Right hindlimb (tissue), 1 donor: Measurements from ENCODE around the gene TTC24.
"Not testable (repeated sequence)": the region's sequence is repeated elsewhere in the genome, so short reads cannot be mapped to it uniquely, and the experiment has no call there.

Experiments used
- DNase-seq: peaks from one replicate; pipeline ENCODE4 v3.0.0-alpha.2; 2018

Gene TTC24

GRCh38 chr1:156579472-156579871 is at the start of gene TTC24:
Gene TTC24 (plus strand): TSS chr1:156579723. CDS start chr1:156581365, 1,642 bp downstream.
- DNase-seq: no peak

DNA sequence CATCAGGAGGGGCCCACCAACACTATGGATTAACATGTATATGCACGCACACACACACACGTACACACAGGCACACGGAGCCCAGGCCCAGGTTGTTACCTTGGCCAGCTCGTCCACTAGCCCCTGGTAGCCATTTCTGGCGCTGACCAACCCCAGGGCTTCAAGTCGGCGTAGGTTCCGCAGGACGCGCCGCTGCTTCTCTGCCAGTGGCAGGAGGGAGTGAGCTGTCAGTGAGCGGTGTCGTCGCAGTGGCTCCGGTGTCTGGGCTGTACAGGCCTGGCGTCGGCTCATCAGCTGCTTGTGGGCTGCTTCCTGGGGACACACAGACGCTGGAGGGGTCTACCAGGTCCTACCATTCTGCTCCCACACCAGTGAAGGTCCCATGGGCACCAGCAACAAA is 49.5 kb upstream of the TTC24 start:
- DNase-seq: no peak

GRCh38 chr1:156532374-156532773 is 47.1 kb upstream of the TTC24 start:
- DNase-seq: no peak

DNA sequence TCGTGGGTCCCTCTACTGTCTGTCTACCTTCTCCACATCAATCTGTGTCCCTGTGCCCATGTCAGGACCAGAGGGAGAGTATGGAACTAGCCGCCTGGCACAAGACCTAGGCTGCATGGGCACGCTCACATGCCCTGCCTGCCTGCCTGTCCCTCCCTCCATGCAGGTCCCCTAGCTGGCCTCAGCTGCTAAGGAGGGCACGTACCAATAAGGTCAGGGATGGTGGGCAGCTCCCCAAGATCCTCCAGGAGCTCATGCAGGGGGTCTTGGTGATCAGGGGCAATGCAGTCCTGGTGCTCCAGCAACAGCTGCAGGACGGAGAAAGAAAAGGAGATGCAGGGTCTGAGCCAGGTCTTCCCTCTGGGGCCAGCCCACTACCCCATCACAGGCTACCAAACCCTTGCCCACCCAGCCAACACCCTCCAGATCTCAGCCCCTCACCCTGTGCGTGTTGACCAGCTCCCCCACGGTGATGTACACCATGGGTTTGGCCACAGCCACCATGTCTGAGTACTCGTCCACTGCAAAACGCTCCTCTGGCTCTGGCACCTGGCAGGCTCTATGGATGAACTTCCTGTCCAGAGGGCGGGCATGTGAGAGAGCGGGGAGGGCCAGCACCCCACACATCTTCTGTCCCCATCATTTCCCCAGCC is 45.8 kb upstream of the TTC24 start:
- DNase-seq: no peak

DNA sequence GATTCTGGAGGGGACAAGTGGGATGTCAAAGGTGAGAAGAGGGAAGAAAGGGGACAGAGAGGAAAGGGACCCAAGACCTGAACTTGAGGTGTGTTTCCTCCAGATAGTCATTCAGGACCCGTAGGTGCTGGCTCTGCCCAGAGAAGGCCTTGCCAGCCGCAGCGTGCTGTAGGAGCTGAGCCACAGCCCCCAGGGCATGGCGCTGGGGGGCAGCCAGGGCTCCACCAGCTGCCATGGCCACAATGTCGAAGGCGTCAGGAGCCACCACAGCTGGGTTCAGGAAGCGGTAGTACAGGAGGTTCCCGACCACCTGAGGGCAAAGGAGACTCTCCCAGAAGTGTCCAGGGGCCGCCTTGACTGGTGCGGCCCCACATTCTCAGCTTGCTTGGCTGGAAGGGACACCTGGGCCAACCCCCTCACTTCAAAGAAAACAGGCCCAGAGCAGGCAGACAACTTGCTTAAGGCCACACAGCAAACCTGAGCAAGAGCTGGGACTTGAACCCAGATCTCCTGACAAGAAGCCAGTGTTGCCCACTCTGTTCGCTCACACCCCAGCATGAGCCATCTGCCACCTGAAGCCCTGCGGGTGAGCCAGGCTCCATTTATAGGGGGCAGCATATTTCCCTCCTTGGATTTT is 45.0 kb upstream of the TTC24 start:
- no peak for DNase-seq

- DNase-seq: no peak
These were observed 42.5 kb upstream of the TTC24 start for GRCh38 chr1:156537027-156537426.

GRCh38 chr1:156538711-156539440 is 40.6 kb upstream of the TTC24 start:
- no peak for DNase-seq

DNA sequence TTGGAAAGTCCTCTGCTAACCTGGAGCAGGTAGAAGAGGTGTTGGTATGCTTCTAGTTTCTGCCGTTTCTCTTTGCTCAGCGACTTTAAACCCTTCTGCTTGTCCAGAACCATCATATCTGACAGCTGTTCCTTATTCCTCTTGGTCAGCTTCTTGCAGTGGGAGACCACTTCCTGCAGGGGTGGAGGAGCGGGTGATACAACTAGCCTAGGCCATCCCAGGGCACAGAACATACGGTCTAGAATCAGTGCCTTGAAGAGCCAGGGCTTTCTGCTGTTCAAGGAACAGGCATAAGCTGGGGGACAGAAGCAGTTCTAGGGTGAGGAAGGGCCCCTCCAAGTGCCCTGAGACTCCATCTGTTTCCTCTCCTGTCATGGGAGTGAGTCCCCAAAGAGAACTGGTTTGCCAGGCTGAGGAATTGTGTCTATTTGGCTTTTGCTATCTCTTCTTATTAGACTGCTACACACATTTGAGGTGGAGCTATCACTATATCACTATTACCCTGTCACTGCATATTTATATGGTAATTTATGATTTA is 39.6 kb upstream of the TTC24 start:
- DNase-seq: no peak

DNA sequence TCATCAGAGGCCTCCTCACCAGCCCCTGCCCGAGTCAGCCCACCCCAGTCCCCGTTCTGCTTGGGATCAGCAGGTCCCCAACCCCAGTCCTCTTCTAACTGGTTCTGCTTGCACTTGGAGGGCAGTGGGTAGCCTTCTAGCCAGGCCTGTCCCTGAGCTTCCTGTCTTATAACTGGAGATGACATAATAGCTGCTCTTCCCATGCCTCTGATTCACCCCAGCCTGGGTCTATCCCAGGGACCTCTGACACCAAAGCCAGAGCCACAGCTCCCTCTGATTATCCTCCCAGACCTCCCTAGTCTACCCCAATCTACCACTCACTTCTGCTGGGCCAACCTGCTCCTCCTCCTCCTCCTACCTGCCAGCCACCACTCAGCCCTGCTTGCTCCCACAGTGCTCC is 38.6 kb upstream of the TTC24 start:
- no peak for DNase-seq

GRCh38 chr1:156543066-156543465 is 36.5 kb upstream of the TTC24 start:
- DNase-seq: no peak

GRCh38 chr1:156544592-156545102 is 34.9 kb upstream of the TTC24 start:
- DNase-seq: no peak

DNA sequence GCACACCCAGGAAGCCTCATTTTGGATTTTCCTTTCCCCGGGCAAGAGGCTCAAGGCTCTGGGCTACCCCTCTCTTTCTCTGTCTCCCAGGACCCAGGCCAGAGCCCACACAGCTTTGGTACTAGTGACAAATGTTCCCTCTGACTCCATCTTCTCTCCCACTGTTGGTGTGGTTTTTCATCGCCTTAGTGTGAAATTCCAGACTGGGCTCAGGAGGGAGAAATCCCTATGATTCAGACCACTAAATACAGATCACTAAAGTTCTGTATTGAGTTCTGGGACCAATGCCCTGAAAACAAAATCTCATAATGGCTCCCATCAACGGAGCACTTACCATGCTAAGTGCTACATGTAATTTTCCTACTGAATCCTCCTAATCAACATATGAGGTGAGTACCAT is 33.3 kb upstream of the TTC24 start:
- no peak for DNase-seq

DNA sequence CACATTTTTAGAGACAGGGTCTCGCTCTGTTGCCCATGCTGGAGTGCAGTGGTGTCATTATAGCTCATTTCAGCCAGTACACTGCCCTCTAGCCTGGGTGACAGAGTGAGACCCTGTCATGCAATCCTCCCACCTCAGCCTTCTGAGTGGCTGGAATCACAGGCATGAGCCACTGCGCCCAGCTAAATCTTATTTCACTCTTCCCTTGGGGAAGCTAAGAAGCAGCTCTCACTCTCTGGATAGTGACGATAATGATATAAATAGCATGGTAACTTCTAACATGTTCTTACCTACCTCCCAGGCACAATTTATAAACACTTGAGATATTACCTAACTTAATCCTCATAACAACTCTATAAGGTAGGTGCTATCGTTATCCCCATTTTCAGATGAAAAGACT is 32.1 kb upstream of the TTC24 start:
- DNase-seq: no peak

DNA sequence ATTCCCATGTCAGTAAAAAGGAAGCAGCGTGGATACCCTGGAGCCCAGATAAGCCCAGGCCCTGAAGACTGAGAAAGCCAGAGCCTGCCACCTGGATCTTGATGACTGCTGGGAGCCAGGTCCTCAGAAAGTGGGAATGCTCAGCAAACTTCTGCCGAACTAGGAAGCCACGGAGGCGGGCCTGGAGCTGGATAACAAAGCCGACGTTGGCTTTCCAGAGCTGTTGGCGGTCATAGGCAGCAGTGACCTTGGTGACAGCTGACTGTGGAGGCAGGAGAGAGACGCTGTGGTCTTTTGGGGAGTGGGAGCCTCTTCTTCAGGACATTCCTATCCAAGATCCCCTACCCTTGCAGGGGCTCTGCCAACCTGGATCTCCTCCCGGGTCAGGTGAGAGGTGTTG is 31.5 kb upstream of the TTC24 start:
- DNase-seq: no peak

DNA sequence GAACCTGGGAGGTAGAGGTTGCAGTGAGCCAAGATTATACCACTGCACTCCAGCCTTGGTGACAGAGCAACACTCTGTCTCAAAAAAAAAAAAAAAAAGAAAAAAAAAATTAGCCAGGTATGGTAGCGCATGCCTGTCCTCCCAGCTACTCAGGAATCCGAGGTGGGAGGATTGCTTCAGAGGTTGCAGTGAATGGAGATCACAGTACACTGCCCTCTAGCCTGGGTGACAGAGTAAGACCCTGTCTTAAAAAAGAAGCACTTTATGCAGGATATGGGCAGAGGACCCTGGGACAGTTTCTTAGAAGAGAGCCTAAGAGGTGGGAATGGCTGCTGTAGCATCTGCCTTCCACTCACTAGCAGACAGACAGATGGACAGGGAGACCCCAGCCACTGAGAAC is 30.1 kb upstream of the TTC24 start:
- DNase-seq: no peak

GRCh38 chr1:156549831-156550230 is 29.7 kb upstream of the TTC24 start:
- DNase-seq: no peak

- no peak for DNase-seq
These were observed 29.2 kb upstream of the TTC24 start for GRCh38 chr1:156550346-156550745.

GRCh38 chr1:156551066-156551643 is 28.4 kb upstream of the TTC24 start:
- DNase-seq: no peak

- no peak for DNase-seq
These were observed 27.7 kb upstream of the TTC24 start for GRCh38 chr1:156551869-156552268.

GRCh38 chr1:156552518-156552917 is 27.0 kb upstream of the TTC24 start:
- no peak for DNase-seq

GRCh38 chr1:156552937-156553336 is 26.6 kb upstream of the TTC24 start:
- DNase-seq: not testable (repeated sequence)

- no peak for DNase-seq
These were observed 25.6 kb upstream of the TTC24 start for GRCh38 chr1:156553860-156554485.

DNA sequence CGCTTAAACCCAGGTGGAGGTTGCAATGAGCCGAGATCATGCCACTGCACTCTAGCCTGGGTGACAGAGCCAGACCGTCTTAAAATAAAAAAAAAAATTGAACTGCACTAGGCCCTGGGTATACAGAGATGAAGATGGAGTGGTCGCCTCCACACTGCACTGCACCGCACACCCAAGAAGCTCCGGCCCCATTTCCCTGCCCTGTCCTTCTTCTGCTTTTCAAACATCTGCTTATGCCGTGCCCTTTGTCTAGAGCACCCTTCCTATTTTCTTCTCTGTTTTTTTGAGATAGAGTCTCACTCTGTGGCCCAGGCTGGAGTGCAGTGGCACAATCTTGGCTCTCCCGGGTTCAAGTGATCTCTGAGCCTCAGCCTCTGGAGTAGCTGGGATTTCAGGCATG is 24.6 kb upstream of the TTC24 start:
- DNase-seq: no peak
